Cerebellar nuclear complex (tissue), 1 donor: ENCODE data around the gene OR2AT4.
"Not testable (repeated sequence)": the region's sequence is repeated elsewhere in the genome, so short reads cannot be mapped to it uniquely, and the experiment has no call there.

Source experiments
- DNase-seq, 2 experiments: peaks; one replicate each; lab custom pipeline; 2025; lab: John Stamatoyannopoulos, UW

Gene OR2AT4

DNA sequence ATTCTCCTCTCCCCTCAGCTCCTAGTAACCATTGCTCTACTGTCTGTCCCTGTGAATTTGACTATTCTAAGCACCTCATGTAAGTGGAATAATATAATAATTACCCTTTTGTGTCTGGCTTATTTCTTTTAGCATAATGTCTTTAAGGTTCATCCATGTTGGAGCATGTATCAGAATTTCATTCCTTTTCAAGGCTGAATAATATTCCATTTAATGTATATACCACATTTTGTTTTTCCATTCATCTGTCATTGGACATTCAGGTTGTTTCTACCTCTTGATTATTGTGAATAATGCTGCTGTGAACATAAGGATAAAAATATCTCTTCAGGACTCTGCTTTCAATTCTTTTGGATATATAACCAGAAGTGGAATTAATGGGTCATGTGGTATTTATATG lies 28.1 kb downstream of the OR2AT4 start:
- DNase-seq, result no peak

DNA sequence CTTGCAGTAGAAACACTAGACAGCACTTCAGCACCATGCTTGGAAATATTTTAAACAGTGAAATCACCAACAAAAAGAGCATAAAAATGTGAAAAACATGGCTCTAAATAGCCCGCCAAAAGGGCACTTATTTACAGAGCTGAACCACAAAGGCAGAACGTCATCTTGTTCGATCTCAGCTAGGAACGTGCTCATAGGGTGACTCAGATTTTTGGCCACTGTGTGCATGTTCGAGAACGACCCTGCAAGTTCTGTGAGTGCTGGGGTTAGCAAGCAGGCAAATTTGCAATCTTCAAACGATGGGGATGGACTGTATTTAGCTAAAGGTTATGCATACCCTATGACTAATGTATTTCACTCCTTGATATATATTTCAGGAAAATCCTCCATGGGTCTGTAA lies 30.6 kb downstream of the OR2AT4 start:
- DNase-seq, result no peak

DNA sequence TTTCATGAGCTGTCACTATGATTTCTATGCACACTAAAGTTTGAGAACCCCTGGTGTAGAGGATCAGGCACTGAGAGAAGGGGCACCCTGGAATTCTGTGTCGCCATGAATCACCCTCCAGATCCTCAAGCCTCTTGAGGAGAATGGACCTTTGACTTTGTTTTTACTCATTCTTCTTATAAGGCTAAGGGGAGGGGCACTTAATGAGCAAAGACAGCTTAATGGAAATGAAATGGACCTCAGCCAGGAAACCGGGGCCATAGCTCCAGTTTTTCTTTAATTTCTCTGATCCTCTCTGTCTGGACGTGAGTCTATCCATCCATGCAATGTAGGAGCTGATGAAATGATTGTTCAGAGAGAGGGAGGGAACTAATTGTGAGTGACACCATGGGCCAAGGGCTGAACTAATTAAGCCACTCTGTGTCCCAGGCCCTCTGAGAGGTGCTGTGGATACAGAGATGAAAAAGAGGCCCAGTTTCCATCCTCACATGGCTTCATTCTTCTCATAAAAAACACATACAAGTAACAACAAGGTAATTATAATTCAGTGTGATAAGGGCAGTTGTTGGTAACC lies 32.8 kb downstream of the OR2AT4 start:
- DNase-seq, result no peak

DNA sequence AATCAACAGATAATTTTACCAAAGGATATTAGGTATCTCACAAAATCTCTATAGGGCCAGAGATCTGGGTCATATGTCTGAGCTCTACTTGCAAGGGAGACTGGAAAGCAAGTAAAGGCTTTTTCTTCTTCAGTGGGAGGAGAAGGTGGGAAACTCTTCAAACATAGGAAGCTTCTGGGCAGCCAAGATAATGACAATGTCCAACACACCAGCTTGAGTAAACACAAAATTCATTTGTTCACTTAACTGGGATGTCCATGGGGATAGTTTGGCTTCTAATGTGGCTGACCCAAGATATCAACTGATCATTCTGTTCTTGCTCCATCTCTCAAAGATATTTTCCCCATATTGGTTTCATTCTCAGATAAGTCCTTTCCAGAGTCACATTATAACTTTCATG lies 37.4 kb downstream of the OR2AT4 start:
- DNase-seq, result no peak

DNA sequence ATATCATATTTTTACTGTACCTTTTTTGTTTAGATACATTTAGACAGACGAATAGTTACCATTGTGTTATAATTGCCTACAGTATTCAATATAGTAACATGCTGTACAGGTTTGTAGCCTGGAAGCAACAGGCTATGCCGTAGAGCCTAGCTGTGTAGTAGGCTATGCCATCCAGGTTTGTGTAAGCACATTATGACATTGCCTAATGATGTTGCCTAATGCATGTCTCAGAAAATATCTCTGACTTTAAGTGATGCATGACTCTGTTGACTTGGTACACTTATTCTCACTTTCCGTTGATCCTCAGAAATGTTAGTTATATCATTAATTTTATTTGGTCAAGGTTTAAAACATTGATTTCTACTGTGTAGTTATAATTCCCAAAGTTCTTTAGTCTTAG lies 39.9 kb downstream of the OR2AT4 start:
- DNase-seq, result no peak

DNA sequence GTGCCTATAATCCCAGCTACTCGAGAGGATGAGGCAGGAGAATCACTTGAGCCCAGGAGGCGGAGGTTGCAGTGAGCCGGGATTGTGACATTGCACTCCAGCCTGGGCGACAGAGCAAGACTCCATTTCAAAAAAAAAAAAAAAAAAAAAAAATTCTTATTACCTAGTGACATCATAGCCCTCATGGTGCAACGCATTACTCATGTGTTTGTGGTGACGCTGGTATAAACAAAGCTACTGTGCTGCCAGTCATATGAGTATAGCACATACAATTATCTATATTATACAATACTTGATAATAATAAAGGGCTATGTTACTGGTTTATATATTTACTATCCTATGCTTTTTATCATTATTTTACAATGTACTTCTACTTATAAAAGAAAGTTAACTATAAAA lies 41.2 kb downstream of the OR2AT4 start:
- no peak for DNase-seq

DNA sequence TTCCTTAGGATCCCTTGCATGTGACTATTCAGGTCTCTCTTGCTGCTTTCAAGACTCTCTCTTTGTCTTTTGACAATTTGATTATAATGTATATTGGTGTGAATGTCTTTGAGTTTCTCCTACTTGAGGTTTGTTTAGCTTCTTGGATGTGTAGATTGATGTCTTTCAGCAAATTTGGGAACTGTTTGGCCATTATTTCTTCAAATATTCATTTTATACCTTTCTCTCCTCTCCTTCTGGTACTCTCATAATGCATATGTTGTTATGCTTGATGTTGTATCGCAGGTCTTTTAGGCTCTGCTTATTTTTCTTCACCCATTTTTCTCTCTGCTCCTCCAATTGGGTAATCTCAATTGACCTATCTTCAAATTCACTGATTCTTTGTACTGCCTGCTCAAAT lies 44.2 kb downstream of the OR2AT4 start:
- DNase-seq, result no peak

DNA sequence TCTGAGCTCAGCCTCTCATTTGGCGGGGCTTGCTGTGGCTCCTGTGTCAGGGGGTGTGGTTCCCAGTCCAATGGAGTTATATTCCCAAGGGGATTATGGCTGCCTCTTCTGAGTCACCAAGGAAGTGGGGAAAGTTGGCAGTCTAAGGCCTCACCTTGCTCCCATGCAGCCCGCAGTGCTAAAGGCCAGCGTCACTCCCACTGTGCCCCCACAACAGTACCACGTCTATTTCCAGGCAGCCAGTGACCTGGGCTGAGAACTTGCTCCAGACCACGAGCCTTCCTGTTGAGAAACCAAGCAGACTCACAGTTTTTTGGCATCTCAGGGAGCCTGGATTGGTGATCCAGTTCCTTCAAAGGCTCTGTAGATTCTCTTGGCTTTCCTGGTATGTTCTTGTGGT lies 45.6 kb downstream of the OR2AT4 start:
- DNase-seq, result no peak

DNA sequence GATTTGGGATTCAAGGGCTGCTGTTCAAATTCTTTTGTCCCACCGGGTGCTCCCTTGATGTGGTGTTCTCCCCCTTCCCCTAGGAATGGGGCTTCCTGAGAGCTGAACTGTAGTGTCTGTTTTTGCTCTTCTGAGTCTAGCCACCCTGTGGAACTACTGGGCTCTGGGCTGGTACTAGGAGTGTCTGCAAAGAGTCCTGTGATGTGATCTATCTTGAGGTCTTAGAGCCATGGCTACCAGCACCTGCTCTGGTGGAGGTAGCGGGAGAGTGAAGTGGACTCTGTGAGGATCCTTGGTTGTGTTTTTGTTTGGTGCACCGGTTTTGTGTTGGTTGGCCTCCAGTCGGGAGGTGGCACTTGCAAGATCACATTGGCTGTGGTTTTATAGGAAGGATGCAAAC lies 46.2 kb downstream of the OR2AT4 start:
- DNase-seq, result no peak

DNA sequence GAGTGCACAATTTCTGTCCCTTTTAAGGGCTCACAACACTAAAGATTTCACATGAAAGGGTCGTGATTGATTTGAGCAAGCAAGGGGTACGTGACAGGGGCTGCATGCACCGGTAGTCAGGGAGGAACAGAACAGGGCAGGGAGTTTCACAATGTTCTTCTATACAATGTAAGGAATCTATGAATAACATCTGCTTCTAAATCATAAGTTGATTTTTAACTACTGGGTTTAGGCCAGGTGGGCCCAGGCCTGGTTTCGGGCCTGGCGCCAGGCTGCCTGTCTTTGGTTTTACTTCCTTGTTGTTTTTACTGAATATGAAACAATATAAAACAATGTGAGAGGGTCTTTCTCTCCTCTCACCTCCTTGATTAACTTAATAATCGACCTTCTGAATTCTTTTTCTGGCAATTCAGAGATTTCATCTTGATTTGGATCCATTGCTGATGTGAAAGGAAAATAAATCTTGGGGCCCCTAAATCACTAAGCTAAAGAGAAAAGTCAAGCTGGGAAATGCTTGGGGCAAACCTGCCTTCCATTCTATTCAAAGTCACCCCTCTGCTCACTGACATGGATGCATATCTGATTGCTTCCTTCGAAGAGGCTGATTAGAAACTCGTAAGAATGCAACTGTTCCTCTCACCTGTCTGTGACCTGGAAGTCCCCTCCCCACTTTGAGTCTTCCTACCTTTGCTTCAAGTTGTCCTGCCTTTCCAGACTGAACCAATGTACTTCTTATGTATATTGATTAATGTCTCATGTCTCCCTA lies 47.0 kb downstream of the OR2AT4 start:
- DNase-seq, result not testable (repeated sequence)

DNA sequence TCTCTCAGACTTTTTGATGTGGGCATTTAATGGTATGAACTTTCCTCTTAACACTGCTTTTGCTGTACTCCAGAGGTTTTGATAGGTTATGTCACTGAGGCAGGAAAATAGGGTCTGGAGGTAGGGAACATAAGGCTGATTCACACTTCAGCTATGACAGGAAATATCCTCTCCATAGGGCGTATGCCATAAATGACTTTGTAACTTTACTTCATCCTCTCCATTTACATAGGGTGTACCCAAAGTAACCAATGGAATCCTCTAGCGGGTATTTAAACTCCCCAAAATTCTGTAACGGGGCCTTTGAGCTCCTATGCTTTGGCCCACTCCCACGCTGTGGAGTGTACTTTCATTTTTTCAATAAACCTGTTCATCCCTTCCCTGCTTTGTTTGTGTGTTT lies 49.5 kb downstream of the OR2AT4 start:
- DNase-seq, result no peak

DNA sequence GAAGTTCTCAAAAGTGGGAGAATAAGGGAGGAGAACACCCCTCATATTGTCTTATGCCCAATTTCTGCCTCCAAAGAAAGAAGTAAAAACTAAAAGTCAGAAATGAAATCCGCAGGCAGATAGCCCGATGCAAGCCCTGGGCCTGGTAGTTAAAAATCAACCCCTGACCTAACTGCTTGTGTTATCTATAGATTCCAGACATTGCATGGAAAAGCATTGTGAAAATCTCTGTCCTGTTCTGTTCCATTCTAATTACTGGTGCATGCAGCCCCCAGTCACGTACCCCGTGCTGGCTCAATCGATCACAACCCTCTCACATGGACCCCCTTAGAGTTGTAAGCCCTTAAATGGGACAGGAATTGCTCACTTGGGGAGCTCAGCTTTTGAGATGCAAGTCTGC lies 50.0 kb downstream of the OR2AT4 start:
- not testable (repeated sequence) for DNase-seq

DNA sequence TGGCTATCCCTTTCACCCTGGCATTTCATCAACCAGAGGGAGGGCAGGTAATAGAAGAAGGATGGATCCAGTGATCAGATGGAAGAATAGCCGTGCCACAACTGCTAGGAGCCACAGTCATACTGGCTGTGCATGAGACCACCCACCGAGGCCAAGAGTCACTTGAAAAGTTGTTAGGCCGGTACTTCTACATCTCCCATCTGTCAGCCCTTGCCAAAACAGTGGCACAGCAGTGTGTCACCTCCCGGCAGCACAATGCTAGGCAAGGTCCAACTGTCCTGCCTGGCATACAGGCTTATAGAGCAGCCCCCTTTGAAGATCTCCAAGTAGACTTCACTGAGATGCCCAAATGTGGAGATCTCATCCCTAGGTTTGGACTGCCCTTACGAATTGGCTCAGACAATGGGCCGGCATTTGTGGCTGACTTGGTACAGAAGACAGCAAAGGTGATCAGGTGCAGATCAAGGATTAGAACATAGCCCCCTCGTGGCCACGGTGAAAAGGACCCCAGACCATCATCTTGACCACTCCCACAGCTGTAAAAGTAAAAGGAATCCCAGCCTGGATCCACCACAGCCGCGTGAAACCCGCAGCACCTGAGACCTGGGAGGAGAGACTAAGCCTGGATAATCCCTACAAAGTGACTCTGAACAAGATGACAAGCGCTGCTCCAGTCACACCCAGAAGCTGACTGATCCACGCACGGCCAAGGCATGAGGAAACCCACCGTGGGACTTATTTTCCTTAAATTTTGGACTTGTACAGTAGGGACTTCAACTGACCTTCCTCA lies 52.1 kb downstream of the OR2AT4 start:
- not testable (repeated sequence) for DNase-seq

DNA sequence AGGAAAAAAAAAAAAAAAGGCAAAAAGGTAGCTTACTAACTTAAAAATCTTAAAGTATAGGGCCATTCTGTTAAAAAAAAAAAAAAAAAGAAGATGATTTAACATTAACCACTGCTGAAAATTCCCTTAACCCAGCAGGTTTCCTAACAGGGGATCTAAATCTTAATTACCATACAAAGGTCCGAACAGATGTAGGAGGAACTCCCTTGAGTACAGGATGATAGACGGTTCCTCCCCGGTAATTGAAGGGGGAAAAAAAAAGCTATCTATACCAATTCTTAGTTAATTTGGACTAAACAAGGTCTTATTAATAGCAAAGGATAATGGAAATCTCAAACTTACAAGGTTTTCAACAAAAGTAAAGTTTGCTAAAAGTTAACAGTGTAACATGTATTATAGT lies 54.9 kb downstream of the OR2AT4 start:
- DNase-seq, result not testable (repeated sequence)

DNA sequence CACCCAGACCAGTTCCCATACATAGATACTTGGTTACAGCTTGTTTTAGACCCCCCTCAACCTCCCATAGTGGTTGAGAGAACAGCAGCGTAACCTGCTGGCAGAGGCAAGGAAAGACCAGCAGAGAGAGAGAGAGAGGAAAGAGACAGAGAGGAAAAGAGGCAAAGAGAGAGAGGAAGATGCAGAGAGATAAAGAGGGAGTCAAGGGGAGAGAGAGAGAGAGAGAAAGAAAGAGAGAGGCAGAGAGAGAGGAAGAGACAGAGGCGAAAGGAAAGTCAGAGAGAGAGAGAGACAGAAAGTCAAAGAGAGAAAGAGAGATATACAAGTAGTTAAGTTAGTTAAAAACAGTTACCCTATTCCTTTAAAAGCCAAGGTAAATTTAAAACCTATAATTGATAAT lies 55.4 kb downstream of the OR2AT4 start:
- DNase-seq, result no peak

DNA sequence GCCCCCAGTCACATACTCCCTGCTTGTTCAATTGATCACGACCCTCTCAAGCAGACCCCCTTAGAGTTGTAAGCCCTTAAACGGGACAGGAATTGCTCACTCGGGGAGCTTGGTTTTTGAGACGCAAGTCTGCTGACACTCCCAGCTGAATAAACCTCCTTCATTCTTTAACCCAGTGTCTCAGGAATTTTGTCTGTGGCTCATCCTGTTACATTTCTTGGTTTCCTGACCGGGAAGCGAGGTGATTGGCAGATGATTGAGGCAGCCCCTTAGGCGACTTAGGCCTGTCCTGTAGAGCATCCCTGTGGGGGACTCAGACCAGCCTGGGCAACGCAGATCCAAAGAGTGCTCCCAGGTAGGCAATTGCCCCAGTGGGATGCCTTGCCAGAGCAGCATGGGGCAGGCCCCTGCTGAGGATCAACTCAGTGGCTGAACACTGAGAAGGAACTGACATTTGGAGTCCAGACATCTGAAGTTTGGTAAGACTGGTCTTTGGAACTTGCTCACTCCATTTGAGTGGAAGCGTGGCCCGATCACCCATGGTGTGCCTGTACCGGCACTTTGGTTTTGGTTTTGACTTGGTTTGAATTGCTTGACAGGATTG lies 56.4 kb downstream of the OR2AT4 start:
- DNase-seq, result no peak

DNA sequence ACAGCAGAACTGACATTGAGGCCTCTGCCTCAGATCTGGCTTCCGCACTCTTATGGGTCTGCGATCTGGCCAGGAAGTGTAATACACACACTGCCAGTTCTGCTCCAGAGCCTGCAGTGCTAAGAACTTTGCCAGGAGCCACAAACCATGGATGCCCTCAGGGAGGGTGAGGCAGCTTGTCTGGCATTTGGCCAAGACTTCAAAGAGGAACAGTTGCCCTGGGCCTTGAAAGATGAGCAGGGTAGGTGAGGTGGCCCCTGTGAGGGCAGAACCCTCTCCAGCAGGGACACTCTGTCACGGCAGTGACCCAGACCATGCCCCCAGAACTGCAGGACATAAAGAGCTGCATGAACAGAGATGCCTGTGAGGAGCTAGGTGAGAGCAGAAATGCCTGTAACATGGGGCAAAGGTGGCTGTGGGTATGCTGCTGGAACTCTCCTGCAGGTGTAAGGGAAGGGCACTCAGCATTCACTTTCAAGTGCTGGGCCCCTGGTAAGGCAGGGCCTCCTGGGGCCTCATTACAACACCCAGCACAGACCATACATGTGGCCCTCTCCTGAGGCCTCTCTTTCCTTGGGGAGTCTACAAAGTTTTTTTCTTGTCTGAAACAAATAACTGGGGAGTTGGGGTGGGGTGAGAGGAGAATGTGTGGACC lies 60.6 kb downstream of the OR2AT4 start:
- DNase-seq, result no peak

DNA sequence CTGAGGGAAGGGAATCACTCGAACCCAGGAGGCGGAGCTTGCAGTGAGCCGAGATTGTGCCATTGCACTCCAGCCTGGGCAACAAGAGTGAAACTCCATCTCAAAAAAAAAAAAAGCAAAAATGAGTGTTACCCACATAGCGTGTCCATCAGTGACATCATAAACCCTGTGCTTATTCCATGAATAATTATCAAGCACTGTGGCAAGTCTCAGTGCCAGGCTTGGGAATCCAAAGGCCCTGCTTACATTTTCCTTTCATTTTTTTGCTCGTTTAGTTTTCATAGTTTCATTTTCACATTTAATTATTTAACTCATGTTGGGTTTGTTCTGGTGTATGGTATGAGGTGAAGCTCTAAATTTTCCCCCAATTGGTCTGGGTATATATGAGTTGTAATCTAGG lies 61.4 kb downstream of the OR2AT4 start:
- no peak for DNase-seq

DNA sequence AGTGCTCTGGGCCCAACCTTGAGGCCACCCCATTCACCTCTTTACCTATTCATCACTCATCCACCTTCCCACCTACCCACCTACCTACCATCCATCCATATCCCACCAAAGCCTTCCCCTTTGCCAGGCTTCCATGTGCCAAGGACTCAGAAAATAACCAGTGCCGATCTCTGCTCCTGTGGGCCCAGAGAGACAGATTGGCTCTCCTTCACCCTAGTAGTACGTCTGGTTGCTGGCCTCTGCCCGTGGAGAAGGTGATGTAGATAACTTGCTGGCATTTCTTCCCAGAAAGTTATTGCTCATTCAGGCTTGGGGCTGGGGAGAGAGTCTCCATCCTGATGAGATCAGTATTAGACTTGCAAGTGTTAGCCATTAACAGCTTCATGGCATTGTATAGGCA lies 62.8 kb downstream of the OR2AT4 start:
- no peak for DNase-seq

DNA sequence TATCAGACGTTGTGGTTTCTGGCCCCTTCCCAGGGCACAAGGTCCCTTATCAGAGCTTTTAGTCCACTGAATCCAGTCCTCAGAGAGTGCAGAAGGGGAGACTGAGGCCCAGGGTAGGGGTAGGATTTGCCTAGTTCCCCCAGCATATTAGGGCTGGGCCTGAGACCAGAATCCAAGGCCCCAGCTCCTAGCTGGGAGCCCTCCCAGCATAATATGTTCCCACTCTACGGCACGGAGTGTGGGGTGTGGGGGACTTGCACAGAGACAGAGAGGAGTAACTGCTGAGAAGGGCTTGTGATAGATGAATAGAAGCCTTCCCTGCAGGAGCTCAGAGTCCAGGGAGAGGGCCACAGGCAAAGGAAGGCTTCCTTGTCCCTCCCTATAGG lies 64.1 kb downstream of the OR2AT4 start:
- DNase-seq, result no peak

DNA sequence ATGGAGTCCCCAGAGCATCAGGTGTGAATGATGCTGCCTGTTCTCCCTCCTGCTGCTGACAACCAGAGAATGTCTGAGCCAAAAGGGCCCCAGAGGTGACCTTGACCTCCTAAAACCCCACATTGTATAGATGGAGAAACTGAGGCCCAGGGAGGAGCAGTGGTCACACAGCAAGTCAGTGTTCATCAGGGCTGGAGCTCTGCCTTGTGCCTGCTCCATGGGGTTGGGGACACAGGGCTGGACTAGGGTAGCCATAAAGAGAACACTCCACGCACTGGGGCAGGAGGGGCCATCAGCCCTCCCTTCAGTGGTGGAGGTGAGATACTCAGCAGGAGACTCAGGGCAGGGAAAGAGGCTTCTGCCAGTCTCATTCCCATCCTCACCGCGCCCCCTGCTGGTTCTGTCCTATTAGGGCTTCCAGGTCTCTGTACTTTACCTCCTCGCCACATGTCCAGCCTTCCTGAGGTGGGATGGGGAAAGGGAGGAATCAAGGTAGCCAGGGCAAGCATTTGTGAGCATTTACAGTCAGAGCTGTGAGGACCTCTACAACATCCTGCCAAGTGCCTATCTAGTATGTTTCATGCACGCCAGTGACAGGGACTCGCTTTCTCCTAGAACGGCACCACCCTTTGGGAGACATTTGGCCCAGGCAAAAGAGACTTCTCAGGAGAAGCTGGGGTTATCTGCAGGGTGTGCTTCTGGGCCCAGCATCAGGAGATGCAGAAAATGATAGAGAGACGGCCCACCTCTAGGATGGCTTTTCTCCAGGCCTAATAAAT lies 64.7 kb downstream of the OR2AT4 start:
- DNase-seq, result no peak
